GM23248 (cell line): ENCODE results near the gene ZSCAN18. TPM values are rescaled to one million over a fixed set of nuclear protein-coding genes. Genes with fewer than 3 reads are reported as not detected.

ENCODE experiments used
- DNase-seq: peaks from one replicate; pipeline ENCODE4 v3.0.0-alpha.2; 2015
- H2AFZ ChIP-seq: fragments of 200-600 bp; sonication (generic); 2 replicates; pipeline ENCODE4 v1.6.1; 2016; ENCODE audit warnings: antibody characterized with exemption
- H3F3A ChIP-seq: fragments of 200-600 bp; sonication (generic); 2 replicates; pipeline ENCODE4 v1.6.1; 2016; ENCODE audit warnings: mild to moderate bottlenecking, antibody characterized with exemption, mixed run types; ENCODE audit not compliant: insufficient read depth
- H3K27ac ChIP-seq: fragments of 200-600 bp; sonication (generic); 2 replicates; pipeline ENCODE4 v1.5.1; 2016; ENCODE audit warnings: mild to moderate bottlenecking
- H3K27me3 ChIP-seq: fragments of 200-600 bp; sonication (generic); replicated peaks from 2 replicates; pipeline ENCODE4 v1.6.1; 2016; ENCODE audit warnings: mild to moderate bottlenecking; ENCODE audit not compliant: insufficient read depth
- H3K36me3 ChIP-seq: fragments of 200-600 bp; sonication (generic); 2 replicates; pipeline ENCODE4 v1.6.1; 2016; ENCODE audit warnings: low read depth, mild to moderate bottlenecking
- H3K4me1 ChIP-seq: fragments of 200-600 bp; sonication (generic); 2 replicates; pipeline ENCODE4 v1.6.1; 2016; ENCODE audit warnings: mild to moderate bottlenecking; ENCODE audit not compliant: insufficient read depth
- H3K4me2 ChIP-seq: fragments of 200-600 bp; sonication (generic); one replicate; pipeline ENCODE4 v1.6.1; 2016; ENCODE audit warnings: mild to moderate bottlenecking; ENCODE audit not compliant: unreplicated experiment
- H3K4me3 ChIP-seq: fragments of 200-600 bp; sonication (generic); 2 replicates; pipeline ENCODE4 v1.5.1; 2016; ENCODE audit warnings: mild to moderate bottlenecking
- H3K79me2 ChIP-seq: fragments of 200-600 bp; sonication (generic); 2 replicates; pipeline ENCODE4 v1.6.1; 2016; ENCODE audit warnings: mild to moderate bottlenecking; ENCODE audit not compliant: insufficient read depth
- H3K9ac ChIP-seq: fragments of 200-600 bp; sonication (generic); 2 replicates; pipeline ENCODE4 v1.6.1; 2016; ENCODE audit warnings: mild to moderate bottlenecking
- H3K9me2 ChIP-seq: fragments of 200-600 bp; sonication (generic); 2 replicates; pipeline ENCODE4 v1.6.1; 2016; ENCODE audit warnings: mixed run types, mild to moderate bottlenecking, moderate library complexity; ENCODE audit not compliant: insufficient read depth
- H3K9me3 ChIP-seq: fragments of 200-600 bp; sonication (generic); one replicate; pipeline ENCODE4 v1.6.1; 2017; ENCODE audit warnings: low read depth
- H4K20me1 ChIP-seq: fragments of 200-600 bp; sonication (generic); 2 replicates; pipeline ENCODE4 v1.6.0; 2016; ENCODE audit not compliant: insufficient read depth
- EZH2 ChIP-seq: fragments of 200-600 bp; sonication (generic); IDR thresholded peaks from 2 replicates; pipeline ENCODE4 v1.6.1; 2018; ENCODE audit warnings: antibody characterized with exemption, mild to moderate bottlenecking; ENCODE audit not compliant: insufficient read depth, poor library complexity, severe bottlenecking
- EZH2phosphoT487 ChIP-seq: fragments of 200-600 bp; sonication (generic); IDR thresholded peaks from 2 replicates; pipeline ENCODE4 v1.6.1; 2018; ENCODE audit warnings: antibody characterized with exemption, moderate library complexity, mild to moderate bottlenecking, low read depth; ENCODE audit not compliant: insufficient read depth
- WGBS, 2 experiments: methylation state at CpG; one replicate each; pipeline ENCODE4 v1.1.6; 2015 to 2017; ENCODE audit warnings: low lambda C conversion rate in 2 of 2, low coverage in 1 of 2; ENCODE audit errors: missing lambda C conversion rate in 2 of 2; 5-methylcytosine and 5-hydroxymethylcytosine counted together
- in situ Hi-C: fragments of 300-500 bp; cut with MboI; formaldehyde crosslinking; loops from 2 replicates; pipeline ENCODE4 v1.15.0; 2020
- polyA plus RNA-seq: library from polyadenylated mRNA; unstranded; fragments of >200 nt; fragmentation: Nextera tagmentation; extraction: Ambion mirVana; gene quantifications from 2 replicates; pipeline ENCODE4 v1.2.1, GENCODE V29; 2016
- total RNA-seq: library from RNA; depleted of rRNA; stranded (reverse); fragments of >200 nt; shearing (Covaris generic); gene quantifications from 2 replicates; pipeline ENCODE4 v1.2.3, GENCODE V29; 2014

The ZSCAN18 gene
- total and polyA plus RNA-seq, 2 experiments from 2014 or later, result 19.0 to 52.6 TPM

DNA sequence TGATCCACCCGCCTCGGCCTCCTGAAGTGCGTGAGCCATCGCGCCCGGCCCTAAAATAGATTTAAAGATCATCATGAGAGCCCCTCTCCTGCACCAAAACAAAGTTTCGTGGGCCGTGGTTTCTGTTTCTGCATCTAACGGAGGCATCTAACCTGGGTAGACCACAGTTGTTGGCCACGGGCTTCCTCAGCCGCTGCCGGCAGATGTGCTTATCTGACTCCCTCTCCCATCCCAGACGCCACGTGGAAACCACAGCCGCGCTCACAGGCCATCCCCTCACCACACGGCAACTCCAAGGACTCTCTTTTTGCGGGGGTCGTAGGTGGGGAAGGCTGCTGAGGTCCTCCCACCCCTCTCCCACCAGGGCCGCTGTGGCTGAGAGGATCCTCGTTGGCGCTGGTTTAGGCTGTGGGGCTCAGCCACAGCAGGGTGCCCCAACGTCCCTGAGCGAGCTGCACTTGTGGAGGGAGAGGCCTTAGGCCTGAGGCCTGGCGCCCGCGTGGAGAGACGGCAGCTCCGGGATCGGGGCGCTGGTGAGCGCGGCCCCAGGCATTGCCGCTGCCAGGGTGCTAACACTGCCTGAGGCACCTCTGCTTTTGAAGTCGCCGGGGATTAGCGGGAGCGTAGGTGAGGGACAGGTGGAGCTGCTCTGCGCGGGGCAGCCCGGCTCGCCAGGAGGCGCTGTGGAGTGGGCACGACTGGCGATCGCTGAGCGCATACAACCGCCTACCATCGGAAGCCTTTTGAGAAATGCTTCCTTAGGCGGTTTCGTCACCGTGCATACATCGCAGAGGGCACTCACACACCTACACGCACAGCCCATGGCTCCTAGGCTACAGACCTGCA is 55.3 kb downstream of the ZSCAN18 start:
- Histone ChIP-seq H3F3A (no peaks in the 10 kb centered on the region), H3K9me2 (no peaks in the 10 kb centered on the region), H3K9me3 (no peaks in the 10 kb centered on the region), H3K27ac (no peak overlapping the region), H4K20me1 (no peaks in the 10 kb centered on the region), H3K27me3 (no peaks in the 10 kb centered on the region), H3K36me3 (no peaks in the 10 kb centered on the region), H3K9ac (no peak overlapping the region), H3K4me3 (no peak overlapping the region), H3K79me2 (no peaks in the 10 kb centered on the region), H3K4me2 (no peak overlapping the region), H3K4me1 (no peaks in the 10 kb centered on the region), H2AFZ (no peak overlapping the region)
- no peak for DNase-seq
- in situ Hi-C loops, result no loop called here
- TF ChIP-seq EZH2, result no peak
- no peak for TF ChIP-seq EZH2phosphoT487
- WGBS, 2 experiments, result 30 to 34% methylated on average over 53 of the region's 54 CpGs

DNA sequence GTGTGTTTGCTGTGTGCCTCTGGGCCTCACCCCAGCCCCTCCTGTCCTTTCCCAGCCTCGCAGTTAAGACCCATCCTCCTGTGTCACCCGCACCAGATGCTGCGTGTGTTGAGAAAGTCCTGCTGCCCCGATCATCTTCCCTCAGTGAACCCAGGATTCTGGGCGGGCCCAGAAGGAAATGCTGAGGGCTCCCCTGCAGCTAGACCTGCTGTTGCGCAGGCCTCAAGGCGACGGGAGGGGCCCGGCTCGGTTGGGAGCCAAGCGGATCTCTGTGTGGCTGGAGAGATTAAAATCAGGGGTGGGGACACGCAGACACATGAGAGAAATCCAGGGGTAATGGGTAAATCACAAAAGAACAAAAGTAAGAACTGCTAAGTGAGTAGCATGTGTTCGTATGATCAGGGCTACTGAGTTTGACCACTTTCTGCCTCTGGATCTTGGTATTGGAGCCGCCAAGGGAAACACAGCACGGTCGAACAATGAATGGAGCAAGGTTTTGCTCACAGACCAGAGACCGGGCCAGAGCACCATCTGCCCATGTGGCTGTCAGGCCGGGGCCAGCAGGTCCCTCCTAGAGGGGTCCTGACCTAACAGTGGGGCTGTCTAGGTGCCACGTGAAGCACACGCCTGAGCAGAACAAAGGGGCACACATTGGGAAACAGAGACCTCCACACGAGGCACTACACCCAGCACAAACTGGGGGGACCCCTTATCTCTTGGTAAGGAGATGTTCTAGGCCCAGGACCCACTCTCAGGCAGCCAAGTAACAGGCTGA is 57.1 kb downstream of the ZSCAN18 start:
- Histone ChIP-seq H3K9me2 (no peaks in the 10 kb centered on the region), H4K20me1 (no peaks in the 10 kb centered on the region), H3K79me2 (no peaks in the 10 kb centered on the region), H3K27me3 (no peaks in the 10 kb centered on the region), H3K4me2 (no peak overlapping the region), H3K4me3 (no peak overlapping the region), H3K4me1 (no peaks in the 10 kb centered on the region), H3K9ac (no peak overlapping the region), H3K27ac (no peak overlapping the region), H2AFZ (no peak overlapping the region), H3K9me3 (no peaks in the 10 kb centered on the region), H3K36me3 (no peaks in the 10 kb centered on the region), H3F3A (no peaks in the 10 kb centered on the region)
- in situ Hi-C loops, result no loop called here
- WGBS, 2 experiments, result 64 to 67% methylated on average over 20 to 21 of the region's 21 CpGs
- no peak for DNase-seq
- TF ChIP-seq EZH2 (no peak), EZH2phosphoT487 (no peak)

DNA sequence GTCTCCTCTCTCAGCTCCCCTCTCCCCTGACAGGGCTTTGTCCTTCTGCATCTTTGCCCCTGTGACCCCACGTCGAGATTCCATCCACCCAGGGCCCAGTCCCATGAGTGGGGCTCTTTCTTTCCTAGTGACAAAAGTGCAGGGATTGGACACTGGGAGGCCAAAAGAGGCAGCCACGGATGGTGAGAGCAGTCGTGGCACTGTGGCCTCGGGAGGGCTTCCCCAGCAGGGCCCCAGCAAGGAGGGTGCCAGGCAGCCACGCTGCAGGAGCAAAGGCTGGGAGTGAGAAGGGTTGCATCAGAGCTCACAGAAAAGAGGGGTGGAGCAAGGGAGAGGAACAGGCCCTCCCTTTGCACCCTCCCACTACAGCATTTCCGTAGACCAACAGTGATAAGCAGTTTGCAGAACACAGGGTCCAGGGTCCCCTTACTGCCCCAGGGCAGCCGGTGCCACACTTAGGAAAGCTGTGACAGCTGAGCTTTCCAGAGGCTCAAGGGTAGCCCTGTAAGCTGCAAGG is 59.3 kb downstream of the ZSCAN18 start:
- no peaks in the 10 kb centered on the region for H4K20me1 ChIP-seq
- no peaks in the 10 kb centered on the region for H3K36me3 ChIP-seq
- WGBS, 2 experiments, result 4 to 10% methylated on average over 8 of the region's 8 CpGs
- TF ChIP-seq EZH2, result no peak
- TF ChIP-seq EZH2phosphoT487, result no peak
- no peaks in the 10 kb centered on the region for H3K27me3 ChIP-seq
- no peak overlapping the region for H3K27ac ChIP-seq
- no peaks in the 10 kb centered on the region for H3K4me1 ChIP-seq
- DNase-seq, result peak; percentile 8
- no peak overlapping the region for H3K4me2 ChIP-seq
- in situ Hi-C loops, result no loop called here
- H3K9ac ChIP-seq, result no peak overlapping the region
- H3K79me2 ChIP-seq, result no peaks in the 10 kb centered on the region
- H3K4me3 ChIP-seq, result no peak overlapping the region
- H3F3A ChIP-seq, result no peaks in the 10 kb centered on the region
- H3K9me2 ChIP-seq, result no peaks in the 10 kb centered on the region
- no peak overlapping the region for H2AFZ ChIP-seq
- H3K9me3 ChIP-seq, result no peaks in the 10 kb centered on the region

DNA sequence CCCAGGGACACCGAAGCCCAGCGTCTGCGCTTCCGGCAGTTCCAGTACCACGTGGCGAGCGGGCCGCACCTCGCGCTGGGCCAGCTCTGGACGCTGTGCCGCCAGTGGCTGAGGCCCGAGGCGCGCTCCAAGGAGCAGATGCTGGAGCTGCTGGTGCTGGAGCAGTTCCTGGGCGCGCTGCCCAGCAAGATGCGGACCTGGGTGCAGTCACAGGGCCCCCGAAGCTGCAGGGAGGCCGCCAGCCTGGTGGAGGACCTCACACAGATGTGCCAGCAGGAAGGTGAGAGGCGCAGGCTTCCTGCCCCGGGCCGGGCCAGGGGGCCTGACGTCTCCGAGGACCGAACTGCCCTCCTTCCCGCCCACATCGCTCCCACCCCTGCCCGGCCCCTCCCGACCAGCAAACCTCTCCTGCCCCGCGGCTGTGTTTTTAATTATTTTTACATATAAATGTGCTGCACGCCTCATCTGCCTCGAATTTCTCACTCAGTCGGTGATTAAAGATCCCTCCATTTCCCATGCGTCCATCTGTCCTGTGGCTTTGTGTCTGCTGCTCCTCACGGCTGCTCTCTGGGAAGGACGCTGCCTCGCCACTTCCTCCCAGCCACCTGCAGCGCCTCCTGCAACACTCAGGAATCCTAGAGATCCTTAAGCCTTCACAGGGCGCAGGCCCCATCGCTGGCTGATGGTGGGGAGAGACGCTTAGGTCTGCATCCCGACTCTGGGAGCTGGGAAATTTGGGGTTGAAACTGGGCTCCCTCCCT is 59.9 kb downstream of the ZSCAN18 start:
- no peak for TF ChIP-seq EZH2phosphoT487
- no peak for TF ChIP-seq EZH2
- no peak overlapping the region for H3K4me3 ChIP-seq

More for the DNA sequence above, 59.9 kb downstream of the ZSCAN18 start:
- Histone ChIP-seq H3K9me2 (no peaks in the 10 kb centered on the region), H4K20me1 (no peaks in the 10 kb centered on the region), H2AFZ (no peak overlapping the region), H3K36me3 (no peaks in the 10 kb centered on the region), H3K9me3 (no peaks in the 10 kb centered on the region), H3K27me3 (no peaks in the 10 kb centered on the region), H3K4me1 (no peaks in the 10 kb centered on the region), H3K27ac (no peak overlapping the region), H3K79me2 (no peaks in the 10 kb centered on the region), H3K9ac (no peak overlapping the region), H3F3A (no peaks in the 10 kb centered on the region), H3K4me2 (no peak overlapping the region)
- WGBS, 2 experiments, result 10 to 11% methylated on average over 35 to 41 of the region's 44 CpGs
- DNase-seq, result peak; percentile 12
- in situ Hi-C loops, result no loop called here
